Transverse colon (tissue), 4 donors: Measurements from ENCODE around the gene TXN2.

Source experiments
- CTCF ChIP-seq, 5 experiments: fragments of 200-600 bp in 3 of 5; fragments of 450-650 bp in 2 of 5; sonication (generic) in 3 of 5; IDR thresholded peaks; 1 replicate in 2 of 5; 2 replicates in 3 of 5; pipeline ENCODE4 v1.5.1; 2016 to 2017; ENCODE audit warnings: antibody characterized with exemption in 5 of 5, inconsistent platforms in 3 of 5, mild to moderate bottlenecking in 2 of 5, moderate library complexity in 1 of 5
- EP300 ChIP-seq: sonication (generic); formaldehyde crosslinking; IDR thresholded peaks from one replicate; pipeline ENCODE4 v1.6.1; 2017; ENCODE audit warnings: antibody characterized with exemption, low read depth
- POLR2A ChIP-seq: fragments of 450-650 bp; IDR thresholded peaks from one replicate; pipeline ENCODE4 v1.6.1; 2016; ENCODE audit warnings: antibody characterized with exemption, mild to moderate bottlenecking, moderate library complexity
- POLR2AphosphoS5 ChIP-seq, 3 donors: sonication (generic); formaldehyde crosslinking; IDR thresholded peaks; one replicate each; pipeline ENCODE4 v1.6.1; 2016; ENCODE audit warnings: antibody characterized with exemption in 3 of 3

GRCh38 chr22:36467042-36467810 lies 14.2 kb downstream of the TXN2 start:
- no peak for TF ChIP-seq CTCF (IDR thresholded peaks at IDR 0.05)
- peak in 1 of 3 donors; percentile 14 for TF ChIP-seq POLR2AphosphoS5 (IDR thresholded peaks at IDR 0.05)
- no peak for TF ChIP-seq EP300
- TF ChIP-seq POLR2A, result no peak
